GM12878 (cell line): Measurements from ENCODE around the gene SLC25A15. TPM values are rescaled to one million over a fixed set of nuclear protein-coding genes. Genes with fewer than 3 reads are reported as not detected.

ENCODE experiments used
- ATAC-seq: fragments of 200-7000 bp; cut with Tn5 transposase; 3 replicates; pipeline ENCODE4 v1.9.1; 2020; ENCODE audit warnings: mild to moderate bottlenecking, moderate library complexity
- BruUV-seq: library from RNA; stranded (reverse); fragments of 400-500 nt; replicated peaks from 2 replicates; lab custom pipeline; 2021; lab: Mats Ljungman, UMichigan
- CTCF ChIA-PET: fragments of 300-600 bp; sonication (Branson Sonifier 250); formaldehyde crosslinking; extraction: SDS; loops from one replicate; lab custom pipeline; 2021; ENCODE audit warnings: inconsistent platforms; lab: Yijun Ruan, JAX
- POLR2A ChIA-PET: fragments of 350-600 bp; formaldehyde crosslinking; extraction: SDS; loops from one replicate; lab custom pipeline; 2021; ENCODE audit warnings: inconsistent platforms; lab: Charles Lee
- RAD21 ChIA-PET: fragments of 300-600 bp; sonication (Branson Sonifier 250); formaldehyde crosslinking; loops from one replicate; lab custom pipeline; 2023; ENCODE audit warnings: antibody characterized with exemption; ENCODE audit not compliant: unreplicated experiment; lab: Charles Lee
- SMC1A ChIA-PET: fragments of 300-600 bp; sonication (Branson Sonifier 250); formaldehyde crosslinking; loops from one replicate; lab custom pipeline; 2023; ENCODE audit not compliant: unreplicated experiment, uncharacterized antibody; lab: Charles Lee
- DNase-seq: peaks from one replicate; pipeline ENCODE4 v3.0.0-alpha.2; 2011; ENCODE audit warnings: low read depth, low spot score
- FAIRE-seq: peaks from 3 replicates; lab custom pipeline; 2011; peaks lifted over from hg19 to GRCh38; lab: Jason Lieb, UNC
- H2AFZ ChIP-seq: 2 replicates; pipeline ENCODE4 v1.6.0; 2011; ENCODE audit warnings: low read depth, low read length, control low read depth; ENCODE audit not compliant: control insufficient read depth
- H3K27ac ChIP-seq: 2 replicates; pipeline ENCODE4 v1.5.1; 2011; ENCODE audit warnings: control low read depth; ENCODE audit not compliant: control insufficient read depth, insufficient read depth
- H3K27me3 ChIP-seq, 2 experiments: replicated peaks in 1 of 2; 2 replicates each; pipeline versions ENCODE4 v1.6.0 to v1.6.1; 2011; ENCODE audit warnings: low read length in 1 of 2; ENCODE audit not compliant: control insufficient read depth in 2 of 2, insufficient read depth in 2 of 2
- H3K36me3 ChIP-seq, 2 experiments: 2 replicates each; pipeline ENCODE4 v1.5.1; 2011; ENCODE audit warnings: low read length in 1 of 2; ENCODE audit not compliant: control insufficient read depth in 2 of 2, insufficient read depth in 2 of 2
- H3K4me1 ChIP-seq: 2 replicates; pipeline ENCODE4 v1.6.1; 2011; ENCODE audit warnings: mild to moderate bottlenecking, low read length, moderate library complexity, mixed read lengths; ENCODE audit not compliant: control insufficient read depth, insufficient read depth
- H3K4me2 ChIP-seq: 2 replicates; pipeline ENCODE4 v1.6.0; 2011; ENCODE audit warnings: control low read depth; ENCODE audit not compliant: control insufficient read depth, insufficient read depth
- H3K4me3 ChIP-seq: fragments of 200-600 bp; sonication (generic); 2 replicates; pipeline ENCODE4 v1.5.1; 2016
- H3K79me2 ChIP-seq: 2 replicates; pipeline ENCODE4 v1.6.0; 2011; ENCODE audit warnings: low read length; ENCODE audit not compliant: control insufficient read depth, insufficient read depth
- H3K9ac ChIP-seq: 2 replicates; pipeline ENCODE4 v1.8.0; 2011; ENCODE audit warnings: low read length, control low read depth, mixed read lengths; ENCODE audit not compliant: control insufficient read depth, insufficient read depth
- H3K9me3 ChIP-seq: replicated peaks from 3 replicates; pipeline ENCODE4 v1.5.1; 2011; ENCODE audit warnings: mild to moderate bottlenecking, low read length; ENCODE audit not compliant: control insufficient read depth, insufficient read depth
- H4K20me1 ChIP-seq: 2 replicates; pipeline ENCODE4 v1.6.0; 2011; ENCODE audit not compliant: control insufficient read depth, insufficient read depth
- ASH2L ChIP-seq: fragments of 300-600, 200-600 bp; sonication (generic); IDR thresholded peaks from 2 replicates; pipeline ENCODE4 v1.6.1; 2017; ENCODE audit warnings: low read depth, mild to moderate bottlenecking, borderline replicate concordance
- ATF7 ChIP-seq: fragments of 450-650 bp; IDR thresholded peaks from 2 replicates; pipeline ENCODE4 v1.6.1; 2016; ENCODE audit warnings: low read depth, mild to moderate bottlenecking
- FOS ChIP-seq: IDR thresholded peaks from 3 replicates; pipeline ENCODE4 v1.6.1; 2011; ENCODE audit warnings: borderline replicate concordance; ENCODE audit not compliant: insufficient read length; ENCODE audit errors: extremely low read depth
- GATAD2B ChIP-seq: fragments of 450-650 bp; conservative IDR thresholded peaks from 2 replicates; pipeline ENCODE4 v1.6.1; 2017; ENCODE audit warnings: low read depth, mild to moderate bottlenecking, moderate library complexity
- WGBS: methylation state at CpG from one replicate; pipeline ENCODE4 v1.1.6; 2016; ENCODE audit warnings: low lambda C conversion rate; ENCODE audit not compliant: insufficient replicate concordance, insufficient coverage; ENCODE audit errors: missing lambda C conversion rate; 5-methylcytosine and 5-hydroxymethylcytosine counted together
- in situ Hi-C: fragments of 300-500 bp; cut with MboI; formaldehyde crosslinking; loops from 9 replicates; pipeline ENCODE4 v1.14.3; 2018; ENCODE audit warnings: mixed read lengths
- intact Hi-C: fragments of 100-400 bp; cut with micrococcal nuclease; formaldehyde crosslinking; loops from one replicate; pipeline ENCODE4 v1.14.2; 2022; ENCODE audit not compliant: unreplicated experiment
- polyA plus RNA-seq, 11 experiments: library from polyadenylated mRNA; depleted of rRNA in 4 of 11; unstranded in 6 of 11; stranded (reverse) in 5 of 11; fragments of >200 nt; fragmentation: Nextera tagmentation in 4 of 11; fragmentation: Illumina TruSeq in 1 of 11; extraction: Ambion mirVana in 4 of 11; extraction: Trizol in 1 of 11; gene quantifications; 1 replicate in 1 of 11; 2 replicates in 10 of 11; pipeline versions ENCODE4 v1.2.1 to v1.2.3, GENCODE V29; 2011 to 2016; ENCODE audit warnings: inconsistent platforms in 2 of 11, missing spikeins in 2 of 11, low read depth in 1 of 11
- total RNA-seq, 4 experiments: library from RNA; depleted of rRNA in 3 of 4; stranded (reverse); fragments of >200 nt in 3 of 4; fragmentation: Illumina TruSeq in 1 of 4; extraction: Trizol in 1 of 4; gene quantifications; 2 replicates each; pipeline versions ENCODE4 v1.2.1 to v1.2.3, GENCODE V29; 2013 to 2021
- TF ChIP-seq, protein P1 (sequence below): fragments of 450-650 bp; IDR thresholded peaks from 2 replicates; pipeline ENCODE4 v1.6.1; 2017; ENCODE audit warnings: mild to moderate bottlenecking, moderate library complexity

The SLC25A15 gene
- total and polyA plus RNA-seq, 10 of the 15 experiments (the other 5 are each of a cell fraction or from before 2014, with no cell fraction given), result 2.7 to 20.6 (median 15.0) TPM

- WGBS, result 89% methylated on average over 6 of the region's 6 CpGs
- DNase-seq, result no peak
- in situ Hi-C loops, result no loop called here
- SMC1A ChIA-PET, result interaction anchor here (1.0 to 1.2 kb wide), 2 partner anchors 13 to 710 kb away, joined by 3 to 4 read pairs; no protein-coding TSS in a partner anchor
- TF ChIP-seq ASH2L (no peak), FOS (no peak), ATF7 (peak; percentile 83), GATAD2B (no peak)
- TF ChIP-seq, protein P1, sequence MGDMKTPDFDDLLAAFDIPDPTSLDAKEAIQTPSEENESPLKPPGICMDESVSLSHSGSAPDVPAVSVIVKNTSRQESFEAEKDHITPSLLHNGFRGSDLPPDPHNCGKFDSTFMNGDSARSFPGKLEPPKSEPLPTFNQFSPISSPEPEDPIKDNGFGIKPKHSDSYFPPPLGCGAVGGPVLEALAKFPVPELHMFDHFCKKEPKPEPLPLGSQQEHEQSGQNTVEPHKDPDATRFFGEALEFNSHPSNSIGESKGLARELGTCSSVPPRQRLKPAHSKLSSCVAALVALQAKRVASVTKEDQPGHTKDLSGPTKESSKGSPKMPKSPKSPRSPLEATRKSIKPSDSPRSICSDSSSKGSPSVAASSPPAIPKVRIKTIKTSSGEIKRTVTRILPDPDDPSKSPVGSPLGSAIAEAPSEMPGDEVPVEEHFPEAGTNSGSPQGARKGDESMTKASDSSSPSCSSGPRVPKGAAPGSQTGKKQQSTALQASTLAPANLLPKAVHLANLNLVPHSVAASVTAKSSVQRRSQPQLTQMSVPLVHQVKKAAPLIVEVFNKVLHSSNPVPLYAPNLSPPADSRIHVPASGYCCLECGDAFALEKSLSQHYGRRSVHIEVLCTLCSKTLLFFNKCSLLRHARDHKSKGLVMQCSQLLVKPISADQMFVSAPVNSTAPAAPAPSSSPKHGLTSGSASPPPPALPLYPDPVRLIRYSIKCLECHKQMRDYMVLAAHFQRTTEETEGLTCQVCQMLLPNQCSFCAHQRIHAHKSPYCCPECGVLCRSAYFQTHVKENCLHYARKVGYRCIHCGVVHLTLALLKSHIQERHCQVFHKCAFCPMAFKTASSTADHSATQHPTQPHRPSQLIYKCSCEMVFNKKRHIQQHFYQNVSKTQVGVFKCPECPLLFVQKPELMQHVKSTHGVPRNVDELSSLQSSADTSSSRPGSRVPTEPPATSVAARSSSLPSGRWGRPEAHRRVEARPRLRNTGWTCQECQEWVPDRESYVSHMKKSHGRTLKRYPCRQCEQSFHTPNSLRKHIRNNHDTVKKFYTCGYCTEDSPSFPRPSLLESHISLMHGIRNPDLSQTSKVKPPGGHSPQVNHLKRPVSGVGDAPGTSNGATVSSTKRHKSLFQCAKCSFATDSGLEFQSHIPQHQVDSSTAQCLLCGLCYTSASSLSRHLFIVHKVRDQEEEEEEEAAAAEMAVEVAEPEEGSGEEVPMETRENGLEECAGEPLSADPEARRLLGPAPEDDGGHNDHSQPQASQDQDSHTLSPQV, result no peak
- Histone ChIP-seq H3K4me3 (peak overlapping the region; percentile 80), H4K20me1 (no peaks in the 10 kb centered on the region), H3K4me1 (0 out of 2 replicates have a peak, but pooled peaks cover 3% of the 10 kb centered on the region), H3K36me3 (peaks cover 0 to 2% of the 10 kb centered on the region in 2 experiments; a peak in 1 of 4 replicates), H3K9ac (peak overlapping the region; percentile 88; the same call in 1 of the 2 replicates), H3K27ac (peak overlapping the region; percentile 94), H3K27me3 (no peaks in the 10 kb centered on the region), H3K9me3 (no peaks in the 10 kb centered on the region), H3K79me2 (peaks cover 28% of the 10 kb centered on the region), H3K4me2 (peak overlapping the region; percentile 97), H2AFZ (no peak overlapping the region)
- RAD21 ChIA-PET, result no interaction called here
- no peak for FAIRE-seq
- intact Hi-C loops, result loop anchor here (10.0 kb wide), 1 partner anchor 985 kb away; no protein-coding TSS in a partner anchor
- no peak for ATAC-seq
- no TSS peak for BruUV-seq
- POLR2A ChIA-PET, result interaction anchor here (0.6 kb wide), 1 partner anchor 53 kb away, joined by 4 read pairs; no protein-coding TSS in a partner anchor
- CTCF ChIA-PET, result no interaction called here
Observed at GRCh38 chr13:40769970-40770369, 19.4 kb upstream of the SLC25A15 start.
